GM12892 (cell line): ENCODE data around the gene GRAMD1A.

ENCODE experiments used
- POLR2A ChIP-seq: IDR thresholded peaks from 2 replicates; pipeline ENCODE4 v1.6.1; 2011; ENCODE audit warnings: low read depth, low read length, control low read depth
- POLR2AphosphoS5 ChIP-seq: IDR thresholded peaks from 2 replicates; pipeline ENCODE4 v1.6.1; 2011; ENCODE audit warnings: low read depth, low read length, control low read depth
- TAF1 ChIP-seq: IDR thresholded peaks from 2 replicates; pipeline ENCODE4 v1.6.1; 2011; ENCODE audit warnings: low read depth, mild to moderate bottlenecking, control low read depth, low read length, borderline replicate concordance

- TF ChIP-seq POLR2A (no peak), POLR2AphosphoS5 (no peak), TAF1 (no peak)
Measured at GRCh38 chr19:35048911-35049411, 48.8 kb downstream of the GRAMD1A start.
